ENCODE data around the gene NDUFS3.

DNA sequence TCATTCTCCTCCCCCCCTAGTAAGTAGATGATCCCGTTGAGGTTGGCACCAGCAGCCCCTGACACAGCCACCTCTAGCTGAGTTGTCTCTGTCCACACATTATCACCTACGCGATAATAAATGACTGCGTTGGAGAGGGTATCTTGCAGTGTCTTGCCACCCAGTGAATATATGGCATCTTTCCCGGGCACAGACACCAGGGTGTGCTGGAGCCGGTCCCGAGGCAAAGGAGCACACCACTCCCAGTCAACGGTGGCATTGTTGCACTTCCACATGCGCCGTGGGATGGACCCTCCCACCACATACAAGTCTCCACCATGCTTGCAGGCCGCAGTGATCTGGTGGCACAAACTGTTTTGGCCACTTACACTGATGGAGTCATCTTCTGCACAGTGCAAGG lies 5.6 kb upstream of the NDUFS3 start:
- TF ChIP-seq, protein P1, sequence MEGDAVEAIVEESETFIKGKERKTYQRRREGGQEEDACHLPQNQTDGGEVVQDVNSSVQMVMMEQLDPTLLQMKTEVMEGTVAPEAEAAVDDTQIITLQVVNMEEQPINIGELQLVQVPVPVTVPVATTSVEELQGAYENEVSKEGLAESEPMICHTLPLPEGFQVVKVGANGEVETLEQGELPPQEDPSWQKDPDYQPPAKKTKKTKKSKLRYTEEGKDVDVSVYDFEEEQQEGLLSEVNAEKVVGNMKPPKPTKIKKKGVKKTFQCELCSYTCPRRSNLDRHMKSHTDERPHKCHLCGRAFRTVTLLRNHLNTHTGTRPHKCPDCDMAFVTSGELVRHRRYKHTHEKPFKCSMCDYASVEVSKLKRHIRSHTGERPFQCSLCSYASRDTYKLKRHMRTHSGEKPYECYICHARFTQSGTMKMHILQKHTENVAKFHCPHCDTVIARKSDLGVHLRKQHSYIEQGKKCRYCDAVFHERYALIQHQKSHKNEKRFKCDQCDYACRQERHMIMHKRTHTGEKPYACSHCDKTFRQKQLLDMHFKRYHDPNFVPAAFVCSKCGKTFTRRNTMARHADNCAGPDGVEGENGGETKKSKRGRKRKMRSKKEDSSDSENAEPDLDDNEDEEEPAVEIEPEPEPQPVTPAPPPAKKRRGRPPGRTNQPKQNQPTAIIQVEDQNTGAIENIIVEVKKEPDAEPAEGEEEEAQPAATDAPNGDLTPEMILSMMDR (IDR thresholded peaks at IDR 0.05): no peak
- TF ChIP-seq POLR2A (IDR thresholded peaks at IDR 0.05) (no peak), EP300 (IDR thresholded peaks at IDR 0.05) (no peak), POLR2AphosphoS5 (IDR thresholded peaks at IDR 0.05) (no peak)
